NCI-H748 (cell line): ENCODE data around the gene ALPI.
"Not testable (repeated sequence)": the region's sequence is repeated elsewhere in the genome, so short reads cannot be mapped to it uniquely, and the experiment has no call there.

Experiments
- DNase-seq: peaks from one replicate; lab custom pipeline; 2025; ENCODE audit not compliant: unreplicated experiment; lab: John Stamatoyannopoulos, UW

ALPI gene

GRCh38 chr2:232455426-232456255 lies at the start of gene ALPI:
Gene ALPI, plus strand, starts transcription at chr2:232456153. Its CDS starts 47 bp downstream, at chr2:232456200.
- no peak for DNase-seq

- no peak for DNase-seq
Observed at GRCh38 chr2:232406556-232407310, 49.2 kb upstream of the ALPI start, which contains the start of gene ALPG. Gene ALPG, plus strand, starts transcription at chr2:232406844. Its CDS starts 51 bp downstream, at chr2:232406895.

- not testable (repeated sequence) for DNase-seq
Observed at GRCh38 chr2:232407428-232408150, 48.4 kb upstream of the ALPI start.

GRCh38 chr2:232408269-232408668 lies 47.7 kb upstream of the ALPI start:
- not testable (repeated sequence) for DNase-seq

- DNase-seq, result not testable (repeated sequence)
Observed at GRCh38 chr2:232409617-232410016, 46.3 kb upstream of the ALPI start.

- DNase-seq, result no peak
Observed at GRCh38 chr2:232410238-232410900, 45.6 kb upstream of the ALPI start.

- no peak for DNase-seq
Observed at GRCh38 chr2:232411901-232412629, 43.9 kb upstream of the ALPI start.

GRCh38 chr2:232412986-232413385 lies 43.0 kb upstream of the ALPI start:
- no peak for DNase-seq

GRCh38 chr2:232415138-232415690 lies 40.7 kb upstream of the ALPI start:
- DNase-seq, result no peak

- DNase-seq, result no peak
Observed at GRCh38 chr2:232415736-232416520, 40.0 kb upstream of the ALPI start.

- no peak for DNase-seq
Observed at GRCh38 chr2:232416521-232417470, 39.2 kb upstream of the ALPI start.

- DNase-seq, result no peak
Observed at GRCh38 chr2:232417489-232417888, 38.5 kb upstream of the ALPI start.

- DNase-seq, result no peak
Observed at GRCh38 chr2:232418056-232418455, 37.9 kb upstream of the ALPI start.

GRCh38 chr2:232418466-232419244 lies 37.3 kb upstream of the ALPI start:
- peak; percentile 76 for DNase-seq

- DNase-seq, result peak; percentile 56
Observed at GRCh38 chr2:232419245-232420072, 36.5 kb upstream of the ALPI start.

GRCh38 chr2:232420073-232420454 lies 35.9 kb upstream of the ALPI start:
- DNase-seq, result no peak
